Calu3 (cell line): Measurements from ENCODE around the gene OR5P2. TPM values are rescaled to one million over a fixed set of nuclear protein-coding genes. Genes with fewer than 3 reads are reported as not detected.
"Not testable (repeated sequence)": the region's sequence is repeated elsewhere in the genome, so short reads cannot be mapped to it uniquely, and the experiment has no call there.

Experiments
- BruUV-seq: library from RNA; stranded (reverse); fragments of 400-500 nt; replicated peaks from 2 replicates; lab custom pipeline; 2021; lab: Mats Ljungman, UMichigan
- CTCF ChIA-PET: fragments of 300-600 bp; sonication (Branson Sonifier 250); formaldehyde crosslinking; loops from one replicate; lab custom pipeline; 2022; ENCODE audit warnings: antibody characterized with exemption; lab: Charles Lee
- DNase-seq: peaks from one replicate; pipeline ENCODE4 v3.0.0; 2022
- H3K27ac Mint-ChIP-seq: one replicate; pipeline ENCODE4 v1.8.0; 2022; ENCODE audit warnings: mixed read lengths; ENCODE audit not compliant: unreplicated experiment
- H3K27me3 Mint-ChIP-seq: one replicate; pipeline ENCODE4 v1.8.0; 2022; ENCODE audit warnings: mixed read lengths; ENCODE audit not compliant: unreplicated experiment
- H3K36me3 Mint-ChIP-seq: one replicate; pipeline ENCODE4 v1.8.0; 2022; ENCODE audit warnings: mild to moderate bottlenecking, moderate library complexity, mixed read lengths; ENCODE audit not compliant: insufficient read depth, unreplicated experiment
- H3K4me1 Mint-ChIP-seq: one replicate; pipeline ENCODE4 v1.8.0; 2022; ENCODE audit warnings: mild to moderate bottlenecking, low read depth, mixed read lengths; ENCODE audit not compliant: unreplicated experiment
- H3K4me3 Mint-ChIP-seq: one replicate; pipeline ENCODE4 v1.8.0; 2022; ENCODE audit warnings: mild to moderate bottlenecking, low read depth, moderate library complexity, mixed read lengths; ENCODE audit not compliant: unreplicated experiment
- H3K9me3 Mint-ChIP-seq: one replicate; pipeline ENCODE4 v1.8.0; 2022; ENCODE audit warnings: low read depth, mixed read lengths; ENCODE audit not compliant: unreplicated experiment
- CTCF ChIP-seq: fragments of 200-600 bp; IDR thresholded peaks from one replicate; pipeline ENCODE4 v1.8.0; 2022; ENCODE audit warnings: antibody characterized with exemption; ENCODE audit not compliant: unreplicated experiment
- intact Hi-C: fragments of 100-400 bp; cut with micrococcal nuclease; formaldehyde crosslinking; loops from one replicate; pipeline ENCODE4 v1.10.0; 2022; ENCODE audit not compliant: unreplicated experiment
- total RNA-seq: library from RNA; stranded (reverse); gene quantifications from 2 replicates; pipeline ENCODE4 v1.2.3, GENCODE V29; 2022

OR5P2 gene
- total RNA-seq, 1 experiment from 2014 or later = not detected

DNA sequence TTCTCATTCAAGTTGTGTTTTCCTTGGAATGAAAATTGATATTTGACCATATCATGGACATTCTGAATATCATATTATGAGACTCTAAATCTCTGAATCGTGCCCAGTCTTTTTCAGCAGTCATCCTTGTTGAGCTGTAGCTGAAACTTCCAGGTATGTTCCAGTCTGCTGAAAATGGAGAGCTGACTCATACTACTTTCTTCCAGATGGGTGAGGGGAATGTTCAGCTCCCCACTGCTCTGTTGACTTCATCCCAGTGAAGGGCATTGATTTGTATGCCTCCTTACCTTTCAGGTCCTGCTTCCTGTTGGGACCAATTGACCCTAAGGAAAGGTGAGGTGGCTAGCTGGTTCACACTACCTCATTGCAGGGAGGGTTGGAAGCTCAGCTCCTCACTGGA is 3.5 kb downstream of the OR5P2 start:
- no peak for TF ChIP-seq CTCF
- H3K27ac Mint-ChIP-seq = no peak overlapping the region
- H3K27me3 Mint-ChIP-seq = peaks cover 23% of the 10 kb centered on the region
- no TSS peak for BruUV-seq
- no peak overlapping the region for H3K4me3 Mint-ChIP-seq
- intact Hi-C loops = no loop called here
- DNase-seq = no peak
- no peaks in the 10 kb centered on the region for H3K4me1 Mint-ChIP-seq
- no peaks in the 10 kb centered on the region for H3K36me3 Mint-ChIP-seq
- CTCF ChIA-PET = no interaction called here
- H3K9me3 Mint-ChIP-seq = peaks cover 6% of the 10 kb centered on the region

GRCh38 chr11:7787239-7787638 is 9.5 kb downstream of the OR5P2 start:
- TF ChIP-seq CTCF = no peak
- Mint-ChIP-seq H3K27me3 (peaks cover under 1% of the 10 kb centered on the region), H3K4me3 (no peak overlapping the region), H3K36me3 (no peaks in the 10 kb centered on the region), H3K27ac (no peak overlapping the region), H3K9me3 (no peaks in the 10 kb centered on the region), H3K4me1 (no peaks in the 10 kb centered on the region)
- intact Hi-C loops = no loop called here
- DNase-seq = no peak
- no TSS peak for BruUV-seq
- CTCF ChIA-PET = no interaction called here

GRCh38 chr11:7775689-7776088 is 21.1 kb downstream of the OR5P2 start:
- intact Hi-C loops = no loop called here
- CTCF ChIA-PET = no interaction called here
- no peak for TF ChIP-seq CTCF
- no peaks in the 10 kb centered on the region for H3K9me3 Mint-ChIP-seq
- H3K4me1 Mint-ChIP-seq = no peaks in the 10 kb centered on the region
- no TSS peak for BruUV-seq
- peak; percentile 9 for DNase-seq
- no peak overlapping the region for H3K4me3 Mint-ChIP-seq
- no peak overlapping the region for H3K27ac Mint-ChIP-seq
- H3K36me3 Mint-ChIP-seq = no peaks in the 10 kb centered on the region
- H3K27me3 Mint-ChIP-seq = peaks cover 17% of the 10 kb centered on the region

DNA sequence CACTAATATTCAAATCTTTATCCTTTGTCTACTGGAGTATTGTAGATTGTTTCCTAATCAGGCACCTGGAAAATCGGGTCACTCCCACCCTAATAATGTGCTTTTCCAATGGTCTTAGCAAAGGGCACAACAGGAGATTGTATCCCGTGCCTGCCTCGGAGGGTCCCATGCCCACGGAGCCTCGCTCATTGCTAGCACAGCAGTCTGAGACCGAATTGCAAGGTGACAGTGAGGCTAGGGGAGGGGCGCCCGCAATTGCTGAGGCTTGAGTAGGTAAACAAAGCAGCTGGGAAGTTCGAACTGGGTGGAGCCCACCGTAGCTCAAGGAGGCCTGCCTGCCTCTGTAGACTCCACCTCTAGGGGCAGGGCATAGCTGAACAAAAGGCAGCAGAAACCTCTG is 32.4 kb downstream of the OR5P2 start:
- BruUV-seq, H3K4me1 Mint-ChIP-seq, H3K27ac Mint-ChIP-seq, intact Hi-C loops, CTCF ChIA-PET, H3K9me3 Mint-ChIP-seq, H3K36me3 Mint-ChIP-seq, DNase-seq, H3K4me3 Mint-ChIP-seq: not testable (repeated sequence)
- H3K27me3 Mint-ChIP-seq = peaks cover 38% of the 10 kb centered on the region

DNA sequence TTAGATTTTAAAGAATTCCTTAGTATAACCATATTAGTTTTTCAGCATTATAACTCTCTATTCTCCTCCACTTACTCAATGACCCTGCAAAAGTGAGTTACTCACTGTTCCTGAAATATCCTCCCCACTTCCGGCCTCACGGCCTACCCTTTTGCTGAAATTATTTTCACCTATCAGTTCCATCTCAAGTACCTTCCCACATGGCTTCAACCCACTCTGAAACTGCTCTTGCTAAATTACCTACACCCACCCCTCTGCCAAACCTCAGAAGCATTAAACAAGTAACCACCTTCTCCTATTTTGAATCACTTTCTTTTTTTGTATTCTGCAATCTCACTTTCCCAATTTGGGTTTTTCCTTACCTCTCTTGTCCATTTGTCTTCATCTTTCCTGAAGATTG is 37.7 kb downstream of the OR5P2 start:
- no peaks in the 10 kb centered on the region for H3K9me3 Mint-ChIP-seq
- H3K27ac Mint-ChIP-seq = no peak overlapping the region
- DNase-seq = no peak
- H3K27me3 Mint-ChIP-seq = peaks cover 12% of the 10 kb centered on the region
- no TSS peak for BruUV-seq
- H3K4me1 Mint-ChIP-seq = no peaks in the 10 kb centered on the region
- TF ChIP-seq CTCF = no peak
- no peak overlapping the region for H3K4me3 Mint-ChIP-seq
- CTCF ChIA-PET = no interaction called here
- H3K36me3 Mint-ChIP-seq = no peaks in the 10 kb centered on the region
- intact Hi-C loops = no loop called here
